Memory B cell (primary cell): ENCODE results near the gene PRKCZ.

Experiments
- ATAC-seq: fragments of 150-1000 bp; cut with Tn5 transposase; 2 replicates; pipeline ENCODE4 v1.10.0; 2021; ENCODE audit warnings: low read depth, mild to moderate bottlenecking, moderate library complexity
- DNase-seq, 2 donors: peaks; one replicate each; pipeline ENCODE4 v3.0.0; 2022; ENCODE audit warnings: low spot score in 2 of 2
- H3K27ac Mint-ChIP-seq: one replicate; pipeline ENCODE4 v1.8.0; 2022; ENCODE audit warnings: mild to moderate bottlenecking, moderate library complexity, mixed read lengths
- H3K27me3 Mint-ChIP-seq: one replicate; pipeline ENCODE4 v1.8.0; 2022; ENCODE audit warnings: mixed read lengths
- H3K36me3 Mint-ChIP-seq: one replicate; pipeline ENCODE4 v1.8.0; 2022; ENCODE audit warnings: mild to moderate bottlenecking, mixed read lengths
- H3K4me1 Mint-ChIP-seq: one replicate; pipeline ENCODE4 v1.8.0; 2022; ENCODE audit warnings: mixed read lengths
- H3K4me3 Mint-ChIP-seq: one replicate; pipeline ENCODE4 v1.8.0; 2022; ENCODE audit warnings: mild to moderate bottlenecking, moderate library complexity, mixed read lengths
- H3K9me3 Mint-ChIP-seq: one replicate; pipeline ENCODE4 v1.8.0; 2022; ENCODE audit warnings: mixed read lengths

PRKCZ gene

DNA sequence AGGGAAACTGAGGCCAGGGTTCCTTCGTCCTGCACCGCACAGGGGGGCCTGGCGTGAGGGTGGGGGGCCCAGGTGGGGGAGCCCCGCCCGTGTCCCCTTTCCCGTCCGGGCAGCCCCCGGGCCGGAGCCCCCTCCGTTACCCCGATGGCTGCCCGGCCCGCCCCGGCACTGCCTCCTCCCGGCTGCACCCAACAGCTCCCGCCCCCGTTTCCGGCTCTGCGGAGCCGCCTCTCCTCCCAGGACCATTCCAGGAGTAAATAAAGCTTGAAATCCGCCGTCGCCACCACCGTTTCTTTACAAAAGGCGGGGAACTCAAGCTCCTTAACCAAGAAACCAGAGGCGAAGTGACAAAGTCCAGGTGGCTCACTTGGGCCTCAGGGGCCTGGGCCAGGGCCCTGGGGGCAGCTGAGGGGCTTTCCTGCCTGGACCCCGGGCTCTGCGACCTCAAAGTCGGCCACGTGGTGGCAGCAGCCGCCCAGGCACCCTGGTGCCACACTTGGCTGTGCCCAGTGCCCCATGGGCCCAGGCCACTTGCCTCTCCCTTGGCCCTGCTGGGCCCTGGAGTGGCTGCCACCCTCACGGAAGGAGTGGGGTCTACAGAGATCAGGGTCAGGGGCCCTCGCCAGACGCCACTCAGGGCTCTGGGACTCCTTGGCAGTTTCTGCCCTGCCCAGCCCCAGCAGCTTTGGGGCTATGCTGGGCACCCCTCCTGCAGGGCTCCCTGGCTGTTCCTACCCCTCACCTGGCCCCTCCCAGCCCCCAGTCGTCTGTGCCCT lies 144.9 kb downstream of the PRKCZ start:
- no peaks in the 10 kb centered on the region for H3K27me3 Mint-ChIP-seq
- ATAC-seq (peak; percentile 77), DNase-seq (peak; percentile 84 to 91)
- peaks cover 23% of the 10 kb centered on the region for H3K4me1 Mint-ChIP-seq
- peak overlapping the region; percentile 86 for H3K4me3 Mint-ChIP-seq
- H3K36me3 Mint-ChIP-seq: no peaks in the 10 kb centered on the region
- peak overlapping the region; percentile 87 for H3K27ac Mint-ChIP-seq
- no peaks in the 10 kb centered on the region for H3K9me3 Mint-ChIP-seq

DNA sequence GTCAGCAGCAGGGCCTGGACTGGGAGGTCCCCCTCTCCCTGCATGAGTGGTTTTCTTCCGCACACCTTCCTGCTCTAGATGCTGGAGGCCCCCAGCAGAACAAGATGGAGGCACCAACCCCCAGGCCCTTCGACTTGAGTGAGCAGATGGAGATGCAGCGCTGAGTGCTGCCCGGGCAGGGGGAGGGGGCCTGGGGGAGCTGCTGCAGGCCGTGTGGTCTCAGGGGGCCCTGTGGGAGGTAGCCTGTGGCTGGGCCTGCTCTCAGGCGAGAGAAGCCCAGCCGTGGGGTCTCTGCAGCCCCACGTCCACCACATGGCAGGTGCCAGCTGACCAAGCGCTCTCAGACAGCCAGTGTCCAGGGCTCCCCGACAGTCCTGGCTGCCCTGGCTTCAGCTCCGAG lies 145.6 kb downstream of the PRKCZ start:
- no peak overlapping the region for H3K27ac Mint-ChIP-seq
- ATAC-seq (no peak), DNase-seq (no peak)
- peaks cover 23% of the 10 kb centered on the region for H3K4me1 Mint-ChIP-seq
- H3K36me3 Mint-ChIP-seq: no peaks in the 10 kb centered on the region
- H3K4me3 Mint-ChIP-seq: no peak overlapping the region
- H3K9me3 Mint-ChIP-seq: no peaks in the 10 kb centered on the region
- H3K27me3 Mint-ChIP-seq: no peaks in the 10 kb centered on the region

DNA sequence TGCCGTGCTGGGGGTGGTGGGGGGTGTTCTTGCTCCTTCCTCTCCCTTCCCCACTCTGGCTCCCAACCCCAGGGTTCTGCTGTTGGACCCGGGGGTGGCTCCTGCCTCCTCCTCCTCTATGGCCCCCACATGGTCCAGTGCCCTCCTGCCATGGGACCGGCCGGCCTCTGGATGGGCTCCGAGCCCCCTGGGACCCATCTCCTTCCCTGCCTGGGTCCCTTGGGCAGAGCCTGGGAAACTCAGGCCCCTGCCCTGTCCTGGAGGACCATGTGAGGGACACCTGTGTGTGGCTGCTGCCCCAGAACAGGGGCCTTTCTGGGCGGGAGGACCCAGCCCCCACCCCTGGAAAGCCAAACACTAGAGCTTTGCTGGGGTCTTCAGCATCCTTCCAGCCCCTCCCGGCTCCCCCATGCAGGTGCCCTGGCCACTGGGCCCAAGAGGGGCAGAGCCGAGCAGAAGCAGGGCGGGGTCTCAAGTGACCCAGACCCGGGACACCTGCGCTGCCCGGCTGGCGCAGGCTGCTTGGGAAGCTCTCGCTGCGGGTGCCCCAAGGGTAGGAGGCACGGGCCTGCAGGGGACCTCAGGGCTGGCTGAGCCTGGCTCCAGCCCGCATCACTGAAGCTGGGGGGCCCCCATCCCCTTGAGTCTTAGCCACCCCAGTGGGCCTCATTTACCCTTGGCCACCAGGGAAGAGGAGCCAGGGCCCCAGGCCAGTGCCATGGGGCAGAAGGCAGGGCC lies 146.9 kb downstream of the PRKCZ start:
- no peak overlapping the region for H3K4me3 Mint-ChIP-seq
- DNase-seq (no peak), ATAC-seq (no peak)
- no peaks in the 10 kb centered on the region for H3K9me3 Mint-ChIP-seq
- H3K27me3 Mint-ChIP-seq: no peaks in the 10 kb centered on the region
- no peak overlapping the region for H3K27ac Mint-ChIP-seq
- H3K4me1 Mint-ChIP-seq: peaks cover 24% of the 10 kb centered on the region
- H3K36me3 Mint-ChIP-seq: no peaks in the 10 kb centered on the region

DNA sequence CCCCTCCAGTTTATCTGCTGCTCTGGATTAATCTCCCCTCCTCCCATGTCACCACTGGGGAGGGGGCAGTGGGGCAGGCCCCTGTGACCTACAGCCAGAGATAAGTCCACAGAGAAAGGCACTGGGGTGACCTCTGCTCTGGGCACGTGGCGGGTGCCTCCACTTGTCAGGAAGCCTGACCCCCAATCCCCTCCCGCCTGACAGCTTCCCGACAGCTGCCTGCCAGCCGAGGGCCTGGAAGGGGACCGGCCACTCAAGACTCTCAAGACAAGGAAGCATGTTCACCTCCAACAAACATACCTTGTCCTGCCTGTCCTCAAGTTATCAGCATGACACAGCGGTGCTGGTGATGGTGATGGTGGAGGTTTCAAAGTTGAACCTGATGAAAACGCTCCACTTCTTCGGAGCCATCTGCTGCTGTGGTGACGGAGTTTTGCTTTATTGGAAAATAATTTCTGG lies 147.5 kb downstream of the PRKCZ start:
- Mint-ChIP-seq H3K4me1 (peaks cover 22% of the 10 kb centered on the region), H3K4me3 (no peak overlapping the region), H3K27ac (no peak overlapping the region), H3K9me3 (no peaks in the 10 kb centered on the region), H3K36me3 (no peaks in the 10 kb centered on the region), H3K27me3 (no peaks in the 10 kb centered on the region)
- ATAC-seq (no peak), DNase-seq (no peak)

DNA sequence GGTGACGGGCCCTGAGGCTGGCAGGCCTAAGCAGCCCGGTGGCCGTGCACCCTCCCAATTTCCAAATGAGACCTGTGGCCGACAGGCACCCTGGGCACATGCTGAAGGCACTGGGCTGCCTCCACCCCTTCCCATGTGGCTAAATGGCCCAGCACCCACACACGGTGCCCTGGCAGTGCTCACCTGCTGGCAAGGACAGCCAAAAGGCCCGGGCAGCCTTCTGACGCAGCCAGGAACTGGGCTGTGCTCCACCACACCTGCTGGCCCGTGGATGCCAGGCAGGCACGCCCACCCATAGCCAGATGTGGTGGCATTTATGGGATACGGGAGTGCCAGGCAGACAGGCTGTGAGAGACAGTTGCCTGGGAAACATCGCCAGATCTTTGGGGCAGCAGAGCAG lies 148.4 kb downstream of the PRKCZ start:
- DNase-seq (no peak), ATAC-seq (no peak)
- H3K4me1 Mint-ChIP-seq: peaks cover 24% of the 10 kb centered on the region
- no peaks in the 10 kb centered on the region for H3K27me3 Mint-ChIP-seq
- no peak overlapping the region for H3K27ac Mint-ChIP-seq
- no peaks in the 10 kb centered on the region for H3K9me3 Mint-ChIP-seq
- H3K4me3 Mint-ChIP-seq: no peak overlapping the region
- no peaks in the 10 kb centered on the region for H3K36me3 Mint-ChIP-seq

DNA sequence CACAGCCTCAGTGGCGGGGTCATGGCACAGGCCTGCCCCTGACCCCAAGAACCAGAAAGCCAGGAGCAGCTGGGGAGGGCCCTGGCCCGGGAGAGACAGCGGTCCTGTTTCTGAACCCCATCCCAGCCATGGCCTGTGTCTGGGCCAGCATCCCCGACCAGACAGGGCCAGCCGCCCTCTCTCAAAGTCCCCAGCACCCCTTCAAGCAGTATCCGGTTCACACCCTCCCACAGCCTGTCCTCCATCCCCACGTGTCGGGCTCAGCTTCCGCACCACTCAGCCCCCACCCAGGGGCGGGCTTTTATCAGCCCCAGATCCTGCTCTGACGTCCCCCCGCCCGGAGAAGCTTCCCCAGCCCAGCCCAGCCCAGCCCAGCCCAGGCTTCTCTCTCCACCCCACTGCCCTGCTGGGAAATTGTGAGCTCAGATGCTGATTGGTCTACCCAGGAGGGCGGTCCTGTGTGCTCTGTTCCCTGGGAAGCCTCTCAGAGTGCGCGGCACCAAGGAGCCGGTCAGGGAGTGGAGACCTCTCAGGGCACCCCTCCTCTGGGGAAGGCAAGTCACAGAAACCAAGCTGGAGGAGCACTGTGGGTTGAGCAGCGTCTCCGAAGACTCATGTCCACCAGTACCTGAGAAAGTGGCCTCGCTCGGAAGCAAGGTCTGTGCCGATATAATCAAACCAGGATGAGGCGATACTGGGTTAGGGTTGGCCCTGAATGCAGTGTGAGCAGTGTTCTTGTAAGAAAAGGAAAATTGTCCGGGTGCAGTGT lies 149.0 kb downstream of the PRKCZ start:
- peak overlapping the region; percentile 80 for H3K4me3 Mint-ChIP-seq
- H3K27ac Mint-ChIP-seq: peak overlapping the region; percentile 47
- DNase-seq (no peak), ATAC-seq (peak; percentile 19)
- H3K27me3 Mint-ChIP-seq: no peaks in the 10 kb centered on the region
- H3K36me3 Mint-ChIP-seq: no peaks in the 10 kb centered on the region
- H3K4me1 Mint-ChIP-seq: peaks cover 20% of the 10 kb centered on the region
- no peaks in the 10 kb centered on the region for H3K9me3 Mint-ChIP-seq

DNA sequence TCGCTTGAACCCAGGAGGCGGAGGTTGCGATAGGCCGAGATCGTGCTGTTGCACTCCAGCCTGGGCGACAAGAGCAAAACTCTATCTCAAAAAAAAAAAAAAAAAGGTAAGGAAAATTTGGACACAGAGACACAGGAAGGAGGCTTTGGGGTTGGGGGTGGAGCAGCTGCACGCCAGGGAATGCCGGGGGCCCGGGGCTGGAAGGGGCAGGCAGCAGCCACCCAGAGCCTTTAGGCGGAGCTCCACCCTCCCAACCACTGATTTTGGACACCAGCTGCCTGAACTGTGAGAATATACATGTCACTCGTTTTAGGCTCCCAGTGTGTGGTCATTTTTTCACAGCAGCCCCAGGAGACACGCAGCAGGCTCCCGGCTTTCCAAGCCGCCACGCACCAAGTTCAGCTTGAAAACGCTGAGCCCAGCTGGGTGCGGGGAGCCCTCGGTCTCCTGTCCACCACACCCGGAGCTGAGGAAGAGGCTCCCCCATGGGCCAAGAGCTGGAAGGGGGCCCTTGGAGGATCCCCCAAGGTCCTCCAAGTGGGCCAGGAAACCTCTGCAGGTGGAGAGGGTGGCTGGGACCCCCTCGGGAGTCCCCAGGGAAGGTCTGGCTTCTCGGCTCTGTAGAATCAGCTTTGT lies 150.2 kb downstream of the PRKCZ start:
- no peak overlapping the region for H3K4me3 Mint-ChIP-seq
- no peak overlapping the region for H3K27ac Mint-ChIP-seq

DNA sequence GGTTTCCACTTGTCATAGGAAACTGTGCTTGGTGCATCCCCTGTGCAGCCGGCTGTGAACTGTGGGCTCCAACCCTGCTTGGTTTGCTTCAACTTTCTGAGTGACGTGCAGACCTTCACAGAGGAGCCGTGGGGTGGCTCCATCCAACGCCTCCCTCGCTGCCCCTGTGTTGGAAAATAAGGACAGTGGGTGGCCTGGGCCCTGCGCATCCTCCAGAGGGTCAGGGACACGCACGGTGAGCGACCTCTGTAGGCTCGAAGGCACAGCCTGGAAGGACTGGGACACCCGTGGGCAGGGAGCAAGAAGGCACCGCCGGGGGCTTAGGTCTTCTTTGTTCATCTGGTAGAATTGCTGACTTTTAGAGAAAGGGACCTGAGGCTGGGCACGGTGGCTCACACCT lies 150.9 kb downstream of the PRKCZ start:
- no peaks in the 10 kb centered on the region for H3K36me3 Mint-ChIP-seq
- ATAC-seq (no peak), DNase-seq (no peak)
- no peaks in the 10 kb centered on the region for H3K27me3 Mint-ChIP-seq
- peaks cover 23% of the 10 kb centered on the region for H3K4me1 Mint-ChIP-seq
- H3K9me3 Mint-ChIP-seq: no peaks in the 10 kb centered on the region
- no peak overlapping the region for H3K4me3 Mint-ChIP-seq
- H3K27ac Mint-ChIP-seq: no peak overlapping the region

More for the DNA sequence above, 150.2 kb downstream of the PRKCZ start:
- Mint-ChIP-seq H3K9me3 (no peaks in the 10 kb centered on the region), H3K4me1 (peaks cover 20% of the 10 kb centered on the region), H3K36me3 (no peaks in the 10 kb centered on the region), H3K27me3 (no peaks in the 10 kb centered on the region)
- DNase-seq: no peak
- ATAC-seq: no peak

DNA sequence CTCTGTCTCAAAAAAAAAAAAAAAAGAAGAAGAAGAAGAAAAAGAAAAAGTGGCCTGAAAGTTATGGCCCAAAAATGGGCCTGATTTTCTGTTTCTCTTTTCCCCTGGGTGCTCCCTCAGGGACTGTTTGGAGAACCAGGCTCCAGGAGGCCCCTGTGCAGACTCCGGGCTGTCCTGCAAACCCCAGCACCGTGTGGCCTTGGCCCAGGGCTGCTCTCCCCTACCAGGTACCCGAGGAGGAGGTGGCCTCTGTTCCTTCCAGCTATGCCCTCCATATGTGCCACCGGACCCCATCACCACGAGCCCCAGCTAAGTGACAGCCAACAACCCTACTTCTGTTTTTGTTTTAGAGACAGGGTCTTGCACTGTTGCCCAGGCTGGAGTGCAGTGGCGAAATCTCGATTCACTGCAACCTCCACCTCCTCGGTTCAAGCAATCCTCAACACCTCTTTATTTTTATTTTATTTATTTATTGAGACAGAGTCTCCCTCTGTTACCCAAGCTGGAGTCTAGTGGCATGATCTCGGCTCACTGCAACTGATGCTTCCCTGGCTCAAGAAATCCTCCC lies 151.9 kb downstream of the PRKCZ start:
- H3K36me3 Mint-ChIP-seq: no peaks in the 10 kb centered on the region
- no peak overlapping the region for H3K4me3 Mint-ChIP-seq
- ATAC-seq (no peak), DNase-seq (no peak)
- H3K9me3 Mint-ChIP-seq: no peaks in the 10 kb centered on the region
- H3K27ac Mint-ChIP-seq: no peak overlapping the region
- H3K27me3 Mint-ChIP-seq: no peaks in the 10 kb centered on the region
- H3K4me1 Mint-ChIP-seq: peaks cover 23% of the 10 kb centered on the region

DNA sequence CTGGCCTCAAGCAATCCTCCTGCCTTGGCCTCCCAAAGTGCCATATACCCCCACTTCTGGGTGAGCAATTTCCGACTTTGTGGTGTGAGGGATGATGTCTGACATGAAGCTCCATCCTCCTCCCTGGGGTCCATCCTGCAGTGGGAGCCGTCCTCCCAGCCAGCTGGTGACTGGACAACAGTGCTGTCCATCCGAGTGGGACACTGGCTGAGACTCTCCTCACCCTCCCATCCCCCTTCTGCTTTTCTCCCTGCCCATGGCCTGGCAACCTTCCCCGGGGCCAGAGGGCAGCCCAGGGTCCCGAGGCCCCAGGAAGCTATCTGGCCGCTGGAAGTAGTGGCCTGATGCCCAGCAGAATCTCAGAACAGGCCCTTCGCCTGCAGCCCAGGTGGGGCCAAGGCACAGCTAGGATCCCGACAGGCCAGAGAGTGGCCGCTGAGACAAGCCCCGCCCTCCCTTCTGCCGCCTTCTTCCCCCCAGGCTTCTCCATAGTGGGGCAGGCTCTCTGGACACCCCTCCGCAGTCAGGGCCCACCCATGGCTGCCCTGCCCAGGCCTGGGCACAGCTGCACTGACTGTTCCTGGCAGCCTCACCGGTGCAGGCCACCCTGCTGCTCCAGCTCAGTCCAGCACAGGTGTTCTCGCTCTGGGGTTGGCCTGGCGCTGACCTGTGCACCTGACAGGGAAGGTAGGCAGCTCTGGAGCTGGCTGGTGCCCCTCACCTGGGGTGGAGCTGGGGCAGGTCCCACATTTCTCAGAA lies 152.8 kb downstream of the PRKCZ start:
- no peaks in the 10 kb centered on the region for H3K27me3 Mint-ChIP-seq
- H3K4me3 Mint-ChIP-seq: peak overlapping the region; percentile 24
- no peaks in the 10 kb centered on the region for H3K36me3 Mint-ChIP-seq
- H3K9me3 Mint-ChIP-seq: no peaks in the 10 kb centered on the region
- DNase-seq (no peak), ATAC-seq (no peak)
- H3K27ac Mint-ChIP-seq: peak overlapping the region; percentile 24
- H3K4me1 Mint-ChIP-seq: peaks cover 23% of the 10 kb centered on the region

DNA sequence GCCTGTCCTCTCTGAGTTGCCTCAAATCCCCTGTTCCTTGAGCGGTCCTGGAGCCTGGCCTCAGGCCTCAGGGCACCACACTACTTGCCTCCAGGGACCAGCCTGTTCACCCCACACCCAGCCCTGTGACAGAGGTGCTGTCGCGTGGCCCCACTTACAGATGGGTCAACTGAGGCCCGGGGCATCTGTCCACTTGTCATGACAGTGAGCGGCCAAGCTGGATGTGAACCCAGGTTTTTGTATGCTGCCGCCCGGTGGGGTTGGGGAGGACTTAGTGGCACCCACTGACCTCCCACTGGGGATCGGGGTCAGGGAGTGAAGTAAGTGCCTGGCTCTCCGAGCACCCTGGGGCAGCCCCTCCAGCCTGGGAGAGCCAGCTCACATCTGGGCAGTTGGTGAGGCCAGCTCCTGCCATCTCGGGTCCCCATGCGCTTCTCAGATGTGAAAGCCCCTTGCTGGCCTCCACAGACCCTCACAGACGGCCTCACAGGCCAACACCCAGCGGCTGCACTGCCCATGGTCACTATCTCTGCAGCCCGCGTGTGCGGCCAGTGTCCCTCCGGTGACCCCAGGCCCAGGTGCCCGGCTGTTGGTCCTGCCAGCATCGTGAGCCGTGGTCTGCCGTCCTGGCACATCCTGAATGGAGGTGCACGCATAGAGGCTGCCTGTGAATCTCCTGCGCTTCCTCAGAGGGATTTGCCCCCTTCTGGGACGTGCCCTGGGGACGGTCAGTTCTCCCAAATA lies 153.6 kb downstream of the PRKCZ start:
- Mint-ChIP-seq H3K27ac (no peak overlapping the region), H3K4me3 (no peak overlapping the region)
- no peak for ATAC-seq

DNA sequence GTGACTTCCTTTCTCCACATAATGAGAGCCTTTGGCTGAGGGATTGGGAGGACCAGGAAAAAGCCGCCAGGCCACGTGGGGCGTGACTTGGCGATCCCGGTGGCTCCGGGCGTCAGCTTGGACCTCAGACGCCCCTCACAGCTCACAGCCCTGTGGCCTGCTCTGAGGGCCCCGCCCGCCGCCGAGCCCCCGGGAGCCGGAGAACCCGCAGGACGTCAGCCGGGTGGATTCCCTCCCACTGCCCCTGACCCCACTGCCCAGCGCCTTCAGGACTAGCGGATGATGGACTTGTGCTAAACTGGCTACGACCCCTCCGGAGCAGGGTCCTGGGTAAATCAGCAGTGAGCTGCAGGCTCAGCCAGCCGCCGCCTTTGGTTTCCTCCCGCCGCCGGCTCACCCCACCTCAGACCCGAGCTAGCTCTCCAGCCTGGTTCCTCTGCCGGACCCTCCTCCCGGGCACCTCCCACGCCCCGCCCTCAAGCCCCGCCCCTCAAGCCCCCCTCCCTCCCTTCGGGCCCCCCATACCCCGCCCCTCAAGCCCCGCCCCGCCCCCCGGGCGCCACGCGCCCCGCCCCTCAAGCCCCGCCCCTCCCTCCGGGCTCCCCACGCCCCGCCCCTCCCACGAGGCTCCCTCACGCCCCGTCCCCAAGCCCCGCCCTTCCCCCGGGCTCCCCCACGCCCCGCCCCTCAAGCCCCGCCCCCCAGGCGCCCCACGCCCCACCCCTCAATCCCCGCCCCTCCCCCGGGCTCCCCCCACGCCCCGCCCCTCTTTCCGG lies 154.4 kb downstream of the PRKCZ start:
- DNase-seq (peak in 1 of 2 donors; percentile 69), ATAC-seq (peak; percentile 30)
- H3K4me3 Mint-ChIP-seq: peak overlapping the region; percentile 49
- H3K27me3 Mint-ChIP-seq: no peaks in the 10 kb centered on the region
- H3K4me1 Mint-ChIP-seq: peaks cover 12% of the 10 kb centered on the region
- no peaks in the 10 kb centered on the region for H3K36me3 Mint-ChIP-seq
- peak overlapping the region; percentile 35 for H3K27ac Mint-ChIP-seq
- no peaks in the 10 kb centered on the region for H3K9me3 Mint-ChIP-seq

More for the DNA sequence above, 153.6 kb downstream of the PRKCZ start:
- peak in 1 of 2 donors; percentile 27 for DNase-seq
- Mint-ChIP-seq H3K4me1 (peaks cover 20% of the 10 kb centered on the region), H3K27me3 (no peaks in the 10 kb centered on the region), H3K9me3 (no peaks in the 10 kb centered on the region), H3K36me3 (no peaks in the 10 kb centered on the region)
